NCI-H82 (cell line): Measurements from ENCODE around the gene NOL3.
"Not testable (repeated sequence)": the region's sequence is repeated elsewhere in the genome, so short reads cannot be mapped to it uniquely, and the experiment has no call there.

Experiments used
- DNase-seq: peaks from one replicate; lab custom pipeline; 2025; lab: John Stamatoyannopoulos, UW

The NOL3 gene

GRCh38 chr16:67170168-67170948, at the start of gene NOL3:
Gene NOL3, plus strand, starts transcription at chr16:67170538.
- peak; percentile 96 for DNase-seq

DNA sequence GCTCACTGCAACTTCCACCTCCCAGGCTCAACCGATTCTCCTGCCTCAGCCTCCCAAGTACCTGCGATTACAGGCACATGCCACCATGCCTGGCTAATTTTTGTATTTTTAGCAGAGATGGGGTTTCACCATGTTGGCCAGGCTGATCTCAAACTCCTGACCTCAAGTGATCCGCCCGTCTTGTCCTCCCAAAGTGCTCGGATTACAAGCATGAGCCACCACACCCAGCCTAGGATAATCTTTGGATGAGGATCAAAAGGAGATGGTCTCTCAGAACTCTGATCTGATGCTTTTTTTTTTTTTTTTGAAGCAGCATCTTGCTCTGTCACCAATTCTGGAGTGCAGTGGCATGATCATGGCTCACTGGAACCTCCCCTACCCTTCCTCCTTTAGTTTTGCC, 47.5 kb upstream of the NOL3 start:
- not testable (repeated sequence) for DNase-seq

- no peak for DNase-seq
Measured at GRCh38 chr16:67128417-67128816, 41.9 kb upstream of the NOL3 start.

GRCh38 chr16:67128887-67129286, 41.5 kb upstream of the NOL3 start:
- no peak for DNase-seq

DNA sequence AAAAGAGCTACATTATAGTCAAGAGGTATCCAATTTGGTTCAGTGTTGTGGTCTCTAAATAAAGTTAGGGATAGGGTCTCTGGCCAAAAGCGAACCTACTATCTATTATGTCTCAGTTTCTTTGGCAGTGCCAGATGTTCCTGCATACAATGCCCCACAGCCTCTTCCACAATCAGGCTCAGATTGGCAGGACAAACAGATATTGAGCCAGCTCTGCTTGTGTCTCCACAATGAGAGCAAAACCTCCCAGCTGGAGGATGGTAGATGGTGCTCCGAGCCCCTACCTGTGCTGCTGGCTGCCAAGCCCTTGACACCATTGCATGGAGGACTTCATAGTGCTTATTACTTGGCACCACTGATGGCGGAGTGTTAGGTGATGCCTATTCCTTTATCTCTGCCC, 40.9 kb upstream of the NOL3 start:
- no peak for DNase-seq

DNA sequence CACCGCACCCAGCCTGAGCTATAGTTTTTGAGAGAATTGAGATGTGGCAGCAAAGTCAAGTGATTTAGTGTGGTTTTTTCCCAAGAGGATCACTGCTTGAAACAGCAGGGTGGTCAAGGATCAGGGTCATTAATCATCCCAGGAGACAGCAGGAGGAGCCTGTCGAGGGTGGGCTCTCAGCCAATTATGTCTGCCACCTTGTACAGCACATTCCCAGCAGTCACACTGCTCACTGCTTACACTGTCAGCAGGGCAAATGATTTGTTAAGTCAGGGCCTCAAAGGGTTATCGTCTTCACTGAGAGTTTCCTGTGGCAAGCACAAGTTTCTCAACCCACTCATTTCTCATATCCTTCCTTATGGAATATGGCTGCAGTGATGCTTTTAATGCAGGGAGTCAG, 32.7 kb upstream of the NOL3 start:
- DNase-seq: peak; percentile 90

GRCh38 chr16:67141391-67141790, 28.9 kb upstream of the NOL3 start:
- DNase-seq: no peak

DNA sequence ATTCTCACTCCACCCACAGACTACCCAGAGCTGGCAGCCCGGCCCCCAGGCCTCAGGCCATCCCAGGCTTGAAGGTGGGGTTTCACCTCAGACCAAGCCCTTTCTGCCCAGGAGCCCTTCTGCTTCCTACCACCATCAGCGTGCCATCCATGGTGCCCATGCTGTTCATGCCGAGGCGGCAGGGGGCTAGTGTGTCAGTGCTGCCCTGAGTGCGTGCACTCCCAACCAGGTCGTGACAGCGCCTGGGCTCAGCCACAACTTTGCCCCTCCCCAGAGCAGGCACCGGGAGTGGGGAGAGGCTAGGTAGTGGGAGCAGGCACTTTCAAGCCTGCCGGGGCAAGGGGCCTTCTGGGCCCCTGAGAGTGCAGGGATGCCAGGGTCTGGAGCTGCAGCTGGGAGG, 28.0 kb upstream of the NOL3 start:
- DNase-seq: no peak

GRCh38 chr16:67144943-67145342, 25.4 kb upstream of the NOL3 start:
- DNase-seq: no peak

DNA sequence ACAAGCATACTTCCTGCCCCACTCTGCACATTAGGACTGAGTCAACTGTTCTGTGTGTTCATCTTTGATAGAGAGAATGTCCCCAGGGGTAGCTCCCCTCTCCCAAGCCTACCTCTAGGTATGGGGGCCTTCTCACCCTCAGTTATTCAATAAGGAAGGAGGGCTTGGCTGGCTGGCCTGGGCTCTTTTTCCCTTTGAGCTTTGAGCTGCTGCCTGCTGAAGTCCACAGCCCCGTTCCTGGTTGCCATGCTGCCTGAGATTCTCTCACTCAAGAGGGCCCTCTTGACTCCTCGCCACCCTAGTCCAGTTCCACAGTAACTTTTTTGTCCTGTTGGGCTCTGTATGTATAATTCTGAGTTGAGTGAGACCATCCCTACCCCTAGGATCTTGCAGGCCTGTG, 24.6 kb upstream of the NOL3 start:
- no peak for DNase-seq

DNA sequence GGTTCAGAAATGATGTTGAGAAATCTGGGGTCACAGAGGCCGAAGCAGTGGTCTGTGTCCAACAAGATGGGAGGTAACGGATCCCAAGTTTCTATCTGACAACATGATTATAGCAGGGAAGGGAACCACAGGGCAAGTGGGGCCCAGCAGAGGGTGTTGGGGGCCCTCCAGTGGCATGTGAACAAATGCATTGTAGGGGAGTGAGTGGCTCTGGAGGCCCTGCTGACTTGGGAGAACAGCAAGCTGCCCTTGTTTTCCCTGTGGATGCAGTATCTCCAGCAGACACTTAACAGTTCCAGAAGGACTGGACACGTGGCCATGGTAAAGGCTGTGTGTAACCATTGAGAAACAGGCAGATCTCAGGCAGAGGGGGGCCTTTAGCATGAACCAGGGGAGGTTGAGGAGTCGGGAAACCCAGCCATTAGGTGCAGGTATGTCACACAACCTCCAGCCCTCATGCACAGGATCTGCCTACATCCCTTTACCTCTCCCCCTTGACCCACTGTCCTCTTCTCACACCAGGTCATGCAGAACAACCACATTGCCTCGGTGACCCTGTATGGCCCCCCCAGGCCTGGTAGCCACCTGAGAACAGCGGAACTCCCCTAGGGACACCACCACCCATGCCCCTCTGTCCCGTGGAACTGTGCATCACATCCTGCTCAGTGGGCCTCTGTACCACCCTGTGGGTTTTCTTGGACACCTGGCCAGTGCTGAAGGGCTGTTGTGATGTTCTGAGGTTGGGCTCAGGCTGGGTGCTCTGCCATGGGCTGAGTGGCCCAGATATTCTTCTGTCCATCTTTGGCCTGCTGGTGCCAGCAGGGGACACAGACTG, 23.6 kb upstream of the NOL3 start:
- no peak for DNase-seq

DNA sequence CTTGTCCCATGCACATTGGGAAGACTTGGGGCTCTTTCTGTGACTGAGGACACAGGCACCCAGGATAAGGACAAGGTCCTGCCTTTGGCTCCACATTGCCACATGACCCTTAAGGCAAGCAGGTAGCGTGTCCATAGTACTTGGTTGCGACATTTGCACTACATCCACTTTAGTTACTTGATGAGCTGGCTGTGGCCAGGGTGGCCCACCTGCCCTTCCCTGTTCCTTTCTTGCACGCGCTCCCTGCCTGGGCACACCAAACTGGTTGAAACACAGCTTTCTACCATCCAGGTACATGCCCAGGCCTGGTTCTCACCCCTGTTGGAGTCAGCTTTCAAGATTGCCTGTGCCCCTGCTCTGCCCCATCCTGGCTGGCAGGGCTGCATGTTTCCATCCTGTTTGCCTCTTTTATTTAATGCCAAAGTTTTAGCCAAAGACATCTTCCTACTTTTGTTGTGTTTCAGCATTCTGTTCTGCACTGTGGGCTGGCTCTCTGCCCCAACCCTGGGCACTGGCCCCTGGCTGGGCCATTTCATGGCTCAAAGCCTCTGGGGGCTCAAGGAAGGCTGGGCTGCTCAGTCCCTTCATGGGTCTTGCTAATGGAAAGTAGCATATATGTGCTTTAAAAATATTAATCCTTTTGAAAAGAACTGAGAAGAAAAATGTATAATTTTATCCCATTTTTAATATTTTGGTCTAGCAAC, 22.7 kb upstream of the NOL3 start:
- no peak for DNase-seq

GRCh38 chr16:67148221-67148620, 22.1 kb upstream of the NOL3 start:
- no peak for DNase-seq

- no peak for DNase-seq
Measured at GRCh38 chr16:67148656-67149275, 21.6 kb upstream of the NOL3 start.

GRCh38 chr16:67149276-67150046, 20.9 kb upstream of the NOL3 start:
- DNase-seq: no peak

GRCh38 chr16:67150047-67150832, 20.1 kb upstream of the NOL3 start:
- peak; percentile 81 for DNase-seq

GRCh38 chr16:67150833-67151396, 19.4 kb upstream of the NOL3 start, which contains the start of gene B3GNT9:
Gene B3GNT9, minus strand, starts transcription at chr16:67150998. Its CDS starts 513 bp downstream, at chr16:67150485.
- peak; percentile 69 for DNase-seq

- peak; percentile 27 for DNase-seq
Measured at GRCh38 chr16:67151431-67152097, 18.8 kb upstream of the NOL3 start.

DNA sequence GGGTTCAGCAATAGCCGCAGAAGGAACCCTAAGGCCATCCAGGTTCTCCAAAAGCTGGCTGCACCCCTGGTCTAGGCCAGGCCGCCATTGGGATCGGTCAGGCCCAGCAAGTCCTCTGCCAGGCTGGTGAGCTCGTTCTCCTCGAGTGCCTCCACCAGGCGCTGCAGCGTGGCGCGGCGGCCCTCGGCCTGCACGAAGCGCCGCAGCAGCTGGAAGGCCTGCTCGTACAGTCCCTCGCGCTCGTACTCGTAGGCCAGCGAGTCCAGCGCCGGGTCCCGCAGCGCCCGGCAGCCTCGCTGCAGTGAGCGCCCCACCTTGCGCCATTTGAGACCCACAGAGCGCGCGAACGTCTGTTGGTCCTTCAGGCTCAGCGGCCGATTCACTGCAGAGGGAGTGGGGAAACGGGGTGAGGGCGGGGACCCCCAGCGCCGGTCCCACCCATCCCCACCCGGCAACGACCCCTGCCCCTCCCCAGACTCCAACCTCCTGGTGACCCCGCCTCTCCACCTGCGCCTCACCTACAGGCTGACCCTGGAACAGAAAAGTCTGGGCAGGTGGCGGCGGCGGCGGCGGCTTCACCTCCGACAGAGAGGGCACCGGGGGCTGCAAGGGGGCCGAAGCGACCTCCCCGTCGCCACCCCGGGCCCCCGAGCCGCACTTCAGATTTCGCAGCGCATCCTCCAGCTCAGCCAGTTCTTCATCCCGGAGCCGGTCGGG, 15.6 kb upstream of the NOL3 start:
- DNase-seq: no peak
